ENCODE data around the gene G3BP2.

GRCh38 chr4:75598390-75598789 lies 74.8 kb downstream of the G3BP2 start:
- TF ChIP-seq CTCF (IDR thresholded peaks at IDR 0.05; ENCODE audit: insufficient read depth, low read length, poor library complexity, severe bottlenecking), result no peak
- no peak for TF ChIP-seq EZH2phosphoT487 (conservative IDR thresholded peaks at IDR 0.05; ENCODE audit: low read length)

All from SU-DHL-6 (cell line).